K562 (cell line): ENCODE data around the gene BID. TPM values are rescaled to one million over a fixed set of nuclear protein-coding genes. Genes with fewer than 3 reads are reported as not detected.

Experiments used
- ADNP ChIP-seq: fragments of 200-800 bp; sonication (Bioruptor generic); IDR thresholded peaks from 2 replicates; pipeline ENCODE4 v1.6.1; 2016; ENCODE audit warnings: missing genetic modification characterization, missing compliant biosample characterization
- ATF7 ChIP-seq: fragments of 450-650 bp; IDR thresholded peaks from 2 replicates; pipeline ENCODE4 v1.7.1; 2014; ENCODE audit warnings: mild to moderate bottlenecking, moderate library complexity
- BDP1 ChIP-seq: IDR thresholded peaks from 3 replicates; pipeline ENCODE4 v1.6.1; 2011; ENCODE audit not compliant: insufficient read length, insufficient read depth
- CCAR2 ChIP-seq: fragments of 200-400 bp; formaldehyde crosslinking; IDR thresholded peaks from 2 replicates; pipeline ENCODE4 v1.6.1; 2017; ENCODE audit warnings: mild to moderate bottlenecking, low read depth, low read length
- CREM ChIP-seq: IDR thresholded peaks from 2 replicates; pipeline ENCODE4 v1.6.1; 2014; ENCODE audit warnings: antibody characterized with exemption, low read depth
- EP400 ChIP-seq: fragments of 450-650 bp; IDR thresholded peaks from 2 replicates; pipeline ENCODE4 v1.6.1; 2017; ENCODE audit warnings: antibody characterized with exemption, mild to moderate bottlenecking, moderate library complexity
- FOXJ3 ChIP-seq: sonication (generic); formaldehyde crosslinking; IDR thresholded peaks from 2 replicates; pipeline ENCODE4 v1.4.0; 2020; ENCODE audit warnings: mild to moderate bottlenecking, missing genetic modification reagents
- HDAC6 ChIP-seq: IDR thresholded peaks from 2 replicates; pipeline ENCODE4 v1.6.1; 2012; ENCODE audit warnings: low read depth, mild to moderate bottlenecking, control low read depth, inconsistent platforms, low read length, moderate library complexity
- HDGF ChIP-seq: fragments of 450-650 bp; IDR thresholded peaks from 2 replicates; pipeline ENCODE4 v1.6.1; 2016
- HNRNPLL ChIP-seq: fragments of 200-400 bp; formaldehyde crosslinking; IDR thresholded peaks from 2 replicates; pipeline ENCODE4 v1.6.1; 2017; ENCODE audit warnings: low read length, low read depth, mild to moderate bottlenecking; ENCODE audit not compliant: poor library complexity, severe bottlenecking
- TFE3 ChIP-seq: fragments of 450-650 bp; formaldehyde crosslinking; IDR thresholded peaks from 2 replicates; pipeline ENCODE4 v1.4.0; 2020; ENCODE audit warnings: mild to moderate bottlenecking, mixed read lengths
- ZBTB9 ChIP-seq: fragments of 450-650 bp; formaldehyde crosslinking; IDR thresholded peaks from 2 replicates; pipeline ENCODE4 v1.4.0; 2020; ENCODE audit warnings: mild to moderate bottlenecking, moderate library complexity
- ZNF79 ChIP-seq: fragments of 250-450 bp; sonication (Bioruptor Pico); IDR thresholded peaks from 2 replicates; pipeline ENCODE4 v1.4.0; 2020; ENCODE audit warnings: low read depth, mild to moderate bottlenecking, moderate library complexity
- polyA plus RNA-seq, 8 experiments: library from polyadenylated mRNA; depleted of rRNA in 4 of 8; stranded (reverse) in 5 of 8; unstranded in 3 of 8; fragments of >200 nt; fragmentation: Nextera tagmentation in 2 of 8; fragmentation: Illumina TruSeq in 1 of 8; extraction: Ambion mirVana in 2 of 8; extraction: Trizol in 1 of 8; gene quantifications; 2 replicates each; pipeline versions ENCODE4 v1.2.1 to v1.2.3, GENCODE V29; 2011 to 2014; ENCODE audit warnings: inconsistent platforms in 1 of 8, missing spikeins in 1 of 8
- total RNA-seq, 7 experiments: library from RNA; depleted of rRNA in 6 of 7; stranded (reverse); fragments of >200 nt in 6 of 7; fragmentation: Illumina TruSeq in 2 of 7; extraction: Trizol in 2 of 7; gene quantifications; 2 replicates each; pipeline versions ENCODE4 v1.2.1 to v1.2.3, GENCODE V29; 2011 to 2021; ENCODE audit warnings: low replicate concordance in 1 of 7
- TF ChIP-seq, protein P1 (sequence below), 2 experiments: IDR thresholded peaks; 2 replicates each; pipeline ENCODE4 v1.6.1; 2011; ENCODE audit warnings: borderline replicate concordance in 1 of 2, control low read depth in 1 of 2, low read depth in 1 of 2, low read length in 1 of 2, mild to moderate bottlenecking in 1 of 2, mixed read lengths in 1 of 2, moderate library complexity in 1 of 2; ENCODE audit not compliant: insufficient read depth in 1 of 2, insufficient read length in 1 of 2, poor library complexity in 1 of 2, severe bottlenecking in 1 of 2; ENCODE audit errors: extremely low read depth in 1 of 2
- TF ChIP-seq, protein P2 (sequence below): fragments of 250-450 bp; sonication (Bioruptor Pico); IDR thresholded peaks from 2 replicates; pipeline ENCODE4 v1.4.0; 2020; ENCODE audit warnings: mild to moderate bottlenecking, moderate library complexity
- TF ChIP-seq, protein P3 (sequence below), 2 experiments: fragments of 450-650 bp in 1 of 2; sonication (generic) in 1 of 2; formaldehyde crosslinking in 1 of 2; IDR thresholded peaks in 1 of 2; conservative IDR thresholded peaks in 1 of 2; 2 replicates each; pipeline versions ENCODE4 v1.6.1 to v1.8.1; 2016 to 2023; ENCODE audit warnings: mild to moderate bottlenecking in 2 of 2, moderate library complexity in 2 of 2, inconsistent platforms in 1 of 2, missing genetic modification reagents in 1 of 2

Gene BID
- total and polyA plus RNA-seq, 9 of the 15 experiments (the other 6 are each of a cell fraction or from before 2014, with no cell fraction given), result 5.2 to 209 (median 63.7) TPM

GRCh38 chr22:17785185-17786184 lies 11.2 kb upstream of the BID start (continued):
- TF ChIP-seq, protein P1, sequence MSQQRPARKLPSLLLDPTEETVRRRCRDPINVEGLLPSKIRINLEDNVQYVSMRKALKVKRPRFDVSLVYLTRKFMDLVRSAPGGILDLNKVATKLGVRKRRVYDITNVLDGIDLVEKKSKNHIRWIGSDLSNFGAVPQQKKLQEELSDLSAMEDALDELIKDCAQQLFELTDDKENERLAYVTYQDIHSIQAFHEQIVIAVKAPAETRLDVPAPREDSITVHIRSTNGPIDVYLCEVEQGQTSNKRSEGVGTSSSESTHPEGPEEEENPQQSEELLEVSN (IDR thresholded peaks at IDR 0.05; ENCODE audit: borderline replicate concordance in 1 of 2, extremely low read depth in 1 of 2, insufficient read depth in 1 of 2, insufficient read length in 1 of 2, low read depth in 1 of 2, low read length in 1 of 2, poor library complexity in 1 of 2, severe bottlenecking in 1 of 2), result peak; percentile 84 to 87
- TF ChIP-seq CREM (peak; percentile 68), ADNP (tag) (no peak), BDP1 (no peak), HDAC6 (no peak), HDGF (no peak), HNRNPLL (no peak), ZNF79 (CRISPR knock-in tag) (no peak), ATF7 (0 out of 2 replicates have a peak, but pooled peaks have one; percentile 24), FOXJ3 (CRISPR knock-in tag) (no peak), TFE3 (CRISPR knock-in tag) (no peak), EP400 (peak; percentile 38; the same call in 1 of the 2 replicates), CCAR2 (no peak), ZBTB9 (CRISPR knock-in tag) (no peak)
- TF ChIP-seq, protein P2, sequence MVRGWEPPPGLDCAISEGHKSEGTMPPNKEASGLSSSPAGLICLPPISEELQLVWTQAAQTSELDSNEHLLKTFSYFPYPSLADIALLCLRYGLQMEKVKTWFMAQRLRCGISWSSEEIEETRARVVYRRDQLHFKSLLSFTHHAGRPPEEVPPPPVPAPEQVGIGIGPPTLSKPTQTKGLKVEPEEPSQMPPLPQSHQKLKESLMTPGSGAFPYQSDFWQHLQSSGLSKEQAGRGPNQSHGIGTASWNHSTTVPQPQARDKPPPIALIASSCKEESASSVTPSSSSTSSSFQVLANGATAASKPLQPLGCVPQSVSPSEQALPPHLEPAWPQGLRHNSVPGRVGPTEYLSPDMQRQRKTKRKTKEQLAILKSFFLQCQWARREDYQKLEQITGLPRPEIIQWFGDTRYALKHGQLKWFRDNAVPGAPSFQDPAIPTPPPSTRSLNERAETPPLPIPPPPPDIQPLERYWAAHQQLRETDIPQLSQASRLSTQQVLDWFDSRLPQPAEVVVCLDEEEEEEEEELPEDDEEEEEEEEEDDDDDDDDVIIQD, result no peak
- TF ChIP-seq, protein P3, sequence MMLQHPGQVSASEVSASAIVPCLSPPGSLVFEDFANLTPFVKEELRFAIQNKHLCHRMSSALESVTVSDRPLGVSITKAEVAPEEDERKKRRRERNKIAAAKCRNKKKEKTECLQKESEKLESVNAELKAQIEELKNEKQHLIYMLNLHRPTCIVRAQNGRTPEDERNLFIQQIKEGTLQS (IDR thresholded peaks at IDR 0.05), result no peak
- TF ChIP-seq, protein P3 (CRISPR knock-in tag; conservative IDR thresholded peaks at IDR 0.05), result no peak
